ENCODE results near the gene NQO2.

NQO2 gene

GRCh38 chr6:2971420-2972218, 28.1 kb upstream of the NQO2 start, which contains the start of gene SERPINB6 (continued):
- TF ChIP-seq ZNF362 (tag by site-specific recombination; IDR thresholded peaks at IDR 0.05): no peak
- no peak for TF ChIP-seq ZNF48 (tag by site-specific recombination; IDR thresholded peaks at IDR 0.05)
- TF ChIP-seq INSM2 (tag by site-specific recombination; IDR thresholded peaks at IDR 0.05): no peak
- TF ChIP-seq ZNF214 (tag by site-specific recombination; IDR thresholded peaks at IDR 0.05; ENCODE audit: borderline replicate concordance): no peak
- no peak; the same call in 1 of the 2 replicates for TF ChIP-seq GLIS2 (tag by site-specific recombination; IDR thresholded peaks at IDR 0.05)
- TF ChIP-seq ZBTB17 (tag by site-specific recombination; IDR thresholded peaks at IDR 0.05): peak; percentile 87
- TF ChIP-seq ZNF391 (tag by site-specific recombination; IDR thresholded peaks at IDR 0.05; ENCODE audit: borderline replicate concordance, low read depth): no peak
- TF ChIP-seq ZNF510 (tag by site-specific recombination; IDR thresholded peaks at IDR 0.05; ENCODE audit: insufficient replicate concordance): no peak
- no peak for TF ChIP-seq SETDB1 (IDR thresholded peaks at IDR 0.05; ENCODE audit: insufficient read length, low read length)
- no peak for TF ChIP-seq ELK4 (IDR thresholded peaks at IDR 0.05; ENCODE audit: borderline replicate concordance, low read depth, low read length)
- no peak for TF ChIP-seq ZNF133 (tag by site-specific recombination; IDR thresholded peaks at IDR 0.05)
- no peak for TF ChIP-seq GLI4 (tag by site-specific recombination; IDR thresholded peaks at IDR 0.05)
- peak; percentile 74 for TF ChIP-seq PRDM10 (tag by site-specific recombination; IDR thresholded peaks at IDR 0.05)
- TF ChIP-seq ZNF155 (tag by site-specific recombination; IDR thresholded peaks at IDR 0.05): no peak
- TF ChIP-seq AEBP2 (tag by site-specific recombination; IDR thresholded peaks at IDR 0.05; ENCODE audit: borderline replicate concordance): no peak
- TF ChIP-seq ZNF266 (tag by site-specific recombination; IDR thresholded peaks at IDR 0.05; ENCODE audit: low read depth): no peak
- TF ChIP-seq ZNF621 (tag by site-specific recombination; IDR thresholded peaks at IDR 0.05): no peak
- no peak for TF ChIP-seq SCRT2 (tag by site-specific recombination; IDR thresholded peaks at IDR 0.05)
- TF ChIP-seq ZNF561 (tag by site-specific recombination; IDR thresholded peaks at IDR 0.05; ENCODE audit: borderline replicate concordance): no peak
- no peak for TF ChIP-seq ZNF37A (tag by site-specific recombination; IDR thresholded peaks at IDR 0.05)
- no peak for TF ChIP-seq ZNF354C (tag by site-specific recombination; IDR thresholded peaks at IDR 0.05; ENCODE audit: borderline replicate concordance, low read depth)
- no peak for TF ChIP-seq PRDM1 (tag by site-specific recombination; IDR thresholded peaks at IDR 0.05)
- TF ChIP-seq EGR2 (tag by site-specific recombination; IDR thresholded peaks at IDR 0.05; ENCODE audit: low read depth): no peak
- no peak for TF ChIP-seq ZNF518A (tag by site-specific recombination; conservative IDR thresholded peaks at IDR 0.05; ENCODE audit: low read depth)
- TF ChIP-seq ZNF792 (tag by site-specific recombination; IDR thresholded peaks at IDR 0.05): no peak
